CD1c-positive myeloid dendritic cell (primary cell): Measurements from ENCODE around the gene NLGN3.

Source experiments
- DNase-seq: peaks from one replicate; pipeline ENCODE4 v3.0.0-alpha.2; 2016; ENCODE audit errors: extremely low spot score

Gene NLGN3

GRCh38 chrX:71144651-71145050, at the start of gene NLGN3:
NLGN3 (plus strand) TSS chrX:71144841; CDS start chrX:71147750, 2,909 bp downstream.
- no peak for DNase-seq

GRCh38 chrX:71095033-71095432, 49.6 kb upstream of the NLGN3 start:
- no peak for DNase-seq

GRCh38 chrX:71095555-71095980, 49.1 kb upstream of the NLGN3 start, which contains the start of gene FOXO4:
FOXO4 (plus strand) TSS chrX:71095851; CDS start chrX:71096529, 678 bp downstream.
- DNase-seq = peak; percentile 87

- no peak for DNase-seq
Measured at GRCh38 chrX:71095981-71096759, 48.5 kb upstream of the NLGN3 start.

GRCh38 chrX:71096760-71097032, 47.9 kb upstream of the NLGN3 start:
- no peak for DNase-seq

- peak; percentile 72 for DNase-seq
Measured at GRCh38 chrX:71098302-71098701, 46.3 kb upstream of the NLGN3 start.

- DNase-seq = no peak
Measured at GRCh38 chrX:71098951-71099506, 45.6 kb upstream of the NLGN3 start.

- no peak for DNase-seq
Measured at GRCh38 chrX:71099736-71100135, 44.9 kb upstream of the NLGN3 start.

- no peak for DNase-seq
Measured at GRCh38 chrX:71100581-71101505, 43.8 kb upstream of the NLGN3 start.

- DNase-seq = no peak
Measured at GRCh38 chrX:71102292-71102691, 42.3 kb upstream of the NLGN3 start.

GRCh38 chrX:71103110-71103983, 41.3 kb upstream of the NLGN3 start:
- no peak for DNase-seq

GRCh38 chrX:71105628-71106027, 39.0 kb upstream of the NLGN3 start:
- DNase-seq = no peak

GRCh38 chrX:71106427-71106826, 38.2 kb upstream of the NLGN3 start, which contains the start of gene CXorf65:
CXorf65 (minus strand) TSS chrX:71106740; CDS start chrX:71106556, 184 bp downstream.
- DNase-seq = no peak

- DNase-seq = no peak
Measured at GRCh38 chrX:71107245-71107644, 37.4 kb upstream of the NLGN3 start.

GRCh38 chrX:71107762-71108360, 36.8 kb upstream of the NLGN3 start:
- no peak for DNase-seq

GRCh38 chrX:71109051-71109450, 35.6 kb upstream of the NLGN3 start:
- DNase-seq = no peak

- DNase-seq = peak; percentile 78
Measured at GRCh38 chrX:71111141-71111843, 33.3 kb upstream of the NLGN3 start, which contains the start of gene IL2RG. IL2RG (minus strand) TSS chrX:71111577; CDS start chrX:71111539, 38 bp downstream.

- DNase-seq = no peak
Measured at GRCh38 chrX:71111921-71112431, 32.7 kb upstream of the NLGN3 start.

GRCh38 chrX:71117358-71117757, 27.3 kb upstream of the NLGN3 start:
- no peak for DNase-seq
